Tibial nerve (tissue), 4 donors: Measurements from ENCODE around the gene GPAM. TPM values are rescaled to one million over a fixed set of nuclear protein-coding genes. Genes with fewer than 3 reads are reported as not detected.

Experiments used
- DNase-seq, 2 donors: peaks; one replicate each; pipeline ENCODE4 v3.0.0-alpha.2; 2019; ENCODE audit warnings: low spot score in 2 of 2
- H3K27ac ChIP-seq, 4 donors: fragments of 200-600 bp; sonication (generic) in 3 of 4; one replicate each; pipeline ENCODE4 v1.5.1; 2017 to 2019; ENCODE audit warnings: mild to moderate bottlenecking in 1 of 4
- H3K27me3 ChIP-seq, 2 donors: fragments of 200-600 bp; sonication (generic) in 1 of 2; one replicate each; pipeline versions ENCODE4 v1.5.1 to v1.6.0; 2017 to 2019
- H3K36me3 ChIP-seq, 3 donors: fragments of 200-600 bp; sonication (generic); one replicate each; pipeline ENCODE4 v1.5.1; 2018 to 2019
- H3K4me1 ChIP-seq, 4 donors: fragments of 200-600 bp; sonication (generic) in 3 of 4; one replicate each; pipeline ENCODE4 v1.5.1; 2017 to 2019
- H3K4me3 ChIP-seq, 4 donors: fragments of 200-600 bp; sonication (generic) in 3 of 4; one replicate each; pipeline ENCODE4 v1.5.1; 2017 to 2019; ENCODE audit warnings: mild to moderate bottlenecking in 1 of 4, moderate library complexity in 1 of 4
- H3K9me3 ChIP-seq, 4 donors: fragments of 200-600 bp; sonication (generic) in 3 of 4; one replicate each; pipeline ENCODE4 v1.5.1; 2017 to 2019
- EP300 ChIP-seq, 2 donors: sonication (generic); formaldehyde crosslinking; IDR thresholded peaks; one replicate each; pipeline ENCODE4 v1.6.1; 2017; ENCODE audit warnings: antibody characterized with exemption in 2 of 2, mild to moderate bottlenecking in 1 of 2
- POLR2A ChIP-seq, 2 donors: fragments of 450-650 bp; IDR thresholded peaks; one replicate each; pipeline ENCODE4 v1.6.1; 2017; ENCODE audit warnings: antibody characterized with exemption in 2 of 2, mild to moderate bottlenecking in 2 of 2, moderate library complexity in 2 of 2
- WGBS, 2 donors: methylation state at CpG; one replicate each; pipeline ENCODE4 v1.1.5; 2018; 5-methylcytosine and 5-hydroxymethylcytosine counted together
- total RNA-seq, 4 donors: library from RNA; depleted of rRNA; stranded (reverse); fragments of >200 nt; gene quantifications; one replicate each; pipeline ENCODE4 v1.1.0, GENCODE V29; 2016
- TF ChIP-seq, protein P1 (sequence below), 5 experiments: fragments of 200-600 bp in 3 of 5; fragments of 450-650 bp in 2 of 5; sonication (generic) in 3 of 5; IDR thresholded peaks; one replicate each; pipeline ENCODE4 v1.5.1; 2016 to 2019; ENCODE audit warnings: antibody characterized with exemption in 5 of 5, mild to moderate bottlenecking in 3 of 5, moderate library complexity in 2 of 5

The GPAM gene
- total RNA-seq, 4 donors from 2014 or later = 13.3 to 124 (median 45.9) TPM

DNA sequence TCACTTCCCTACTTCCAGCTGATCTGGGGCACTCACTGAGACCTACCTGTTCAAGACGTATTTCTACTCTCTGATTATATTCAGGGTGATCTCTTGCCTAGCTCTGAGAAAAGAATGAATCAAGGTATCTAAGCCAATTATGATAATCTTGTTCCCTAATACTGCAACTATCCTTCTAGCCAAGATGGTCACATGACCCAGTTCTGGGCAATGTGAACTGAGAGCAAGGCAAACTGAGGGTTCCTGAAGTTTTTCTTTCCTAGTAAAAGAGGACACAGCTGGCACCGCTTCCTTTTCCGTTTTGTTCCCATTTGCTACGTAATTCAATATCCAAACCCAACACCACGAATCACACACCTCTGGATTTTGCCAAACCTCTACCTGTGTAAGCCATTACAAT lies 5.9 kb upstream of the GPAM start:
- 83 to 86% methylated on average over 5 of the region's 5 CpGs for WGBS, 2 donors
- Histone ChIP-seq H3K27me3 (no peaks in the 10 kb centered on the region), H3K27ac (no peak overlapping the region), H3K4me3 (no peak overlapping the region), H3K36me3 (no peaks in the 10 kb centered on the region), H3K9me3 (no peaks in the 10 kb centered on the region), H3K4me1 (peaks cover 0 to 11% (median under 1%) of the 10 kb centered on the region in 4 donors)
- no peak for DNase-seq
- TF ChIP-seq, protein P1, sequence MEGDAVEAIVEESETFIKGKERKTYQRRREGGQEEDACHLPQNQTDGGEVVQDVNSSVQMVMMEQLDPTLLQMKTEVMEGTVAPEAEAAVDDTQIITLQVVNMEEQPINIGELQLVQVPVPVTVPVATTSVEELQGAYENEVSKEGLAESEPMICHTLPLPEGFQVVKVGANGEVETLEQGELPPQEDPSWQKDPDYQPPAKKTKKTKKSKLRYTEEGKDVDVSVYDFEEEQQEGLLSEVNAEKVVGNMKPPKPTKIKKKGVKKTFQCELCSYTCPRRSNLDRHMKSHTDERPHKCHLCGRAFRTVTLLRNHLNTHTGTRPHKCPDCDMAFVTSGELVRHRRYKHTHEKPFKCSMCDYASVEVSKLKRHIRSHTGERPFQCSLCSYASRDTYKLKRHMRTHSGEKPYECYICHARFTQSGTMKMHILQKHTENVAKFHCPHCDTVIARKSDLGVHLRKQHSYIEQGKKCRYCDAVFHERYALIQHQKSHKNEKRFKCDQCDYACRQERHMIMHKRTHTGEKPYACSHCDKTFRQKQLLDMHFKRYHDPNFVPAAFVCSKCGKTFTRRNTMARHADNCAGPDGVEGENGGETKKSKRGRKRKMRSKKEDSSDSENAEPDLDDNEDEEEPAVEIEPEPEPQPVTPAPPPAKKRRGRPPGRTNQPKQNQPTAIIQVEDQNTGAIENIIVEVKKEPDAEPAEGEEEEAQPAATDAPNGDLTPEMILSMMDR (IDR thresholded peaks at IDR 0.05) = no peak
- TF ChIP-seq EP300 (IDR thresholded peaks at IDR 0.05) (no peak), POLR2A (IDR thresholded peaks at IDR 0.05) (no peak)

DNA sequence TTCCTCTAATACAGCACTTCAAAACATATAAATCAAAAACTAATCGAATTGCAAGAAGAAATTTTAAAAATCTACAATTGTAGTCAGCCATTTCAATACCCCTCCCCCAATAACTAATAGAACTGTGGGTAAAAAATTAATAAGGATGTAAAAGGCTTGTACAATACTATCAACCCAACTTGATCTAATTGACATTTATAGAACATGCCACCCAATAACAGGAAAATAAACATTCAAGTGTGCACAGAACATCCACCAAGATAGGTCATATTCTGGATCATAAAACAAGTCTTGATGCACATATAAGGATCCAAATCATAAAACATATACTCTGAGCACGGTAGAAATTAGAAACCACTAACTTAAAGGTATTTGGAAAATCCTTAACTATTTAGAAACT lies 4.0 kb upstream of the GPAM start:
- peaks cover 0 to 25% (median 9%) of the 10 kb centered on the region in 4 donors for H3K4me1 ChIP-seq
- H3K27ac ChIP-seq = no peak overlapping the region
- H3K27me3 ChIP-seq = no peaks in the 10 kb centered on the region
- no peaks in the 10 kb centered on the region for H3K9me3 ChIP-seq
- TF ChIP-seq, protein P1 (IDR thresholded peaks at IDR 0.05) = no peak
- no peak for TF ChIP-seq EP300 (IDR thresholded peaks at IDR 0.05)
- no peak for TF ChIP-seq POLR2A (IDR thresholded peaks at IDR 0.05)
- no peaks in the 10 kb centered on the region for H3K36me3 ChIP-seq
- 64 to 66% methylated on average over 2 of the region's 2 CpGs for whole genome bisulfite sequencing, 2 donors
- DNase-seq = no peak
- no peak overlapping the region for H3K4me3 ChIP-seq

DNA sequence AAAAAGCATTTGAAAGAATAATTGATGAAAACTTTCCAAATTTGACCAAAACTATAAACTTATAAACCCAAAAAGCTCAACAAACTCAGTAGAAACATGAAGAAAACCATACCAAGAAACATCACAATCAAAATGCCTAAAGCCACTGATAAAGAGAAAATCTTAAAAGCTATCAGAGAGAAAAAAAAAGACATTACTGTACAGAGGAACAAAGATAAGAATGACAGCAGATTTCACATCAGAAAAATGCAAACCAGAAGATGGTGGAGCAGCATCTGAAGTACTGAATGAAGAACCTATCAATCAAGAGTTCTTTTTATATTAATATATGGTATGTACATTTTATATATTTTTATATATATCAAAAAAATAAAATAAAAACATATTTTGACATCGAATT lies 2.4 kb upstream of the GPAM start:
- Histone ChIP-seq H3K36me3 (peaks cover 0 to 2% (median 0%) of the 10 kb centered on the region in 3 donors), H3K9me3 (no peaks in the 10 kb centered on the region), H3K27ac (no peak overlapping the region), H3K4me1 (peaks cover 0 to 28% (median 11%) of the 10 kb centered on the region in 4 donors), H3K4me3 (no peak overlapping the region), H3K27me3 (no peaks in the 10 kb centered on the region)
- TF ChIP-seq, protein P1 (IDR thresholded peaks at IDR 0.05) = no peak
- TF ChIP-seq EP300 (IDR thresholded peaks at IDR 0.05) (no peak), POLR2A (IDR thresholded peaks at IDR 0.05) (no peak)
- WGBS, 2 donors = 97 to 100% methylated on average over 1 of the region's 1 CpG
- no peak for DNase-seq

DNA sequence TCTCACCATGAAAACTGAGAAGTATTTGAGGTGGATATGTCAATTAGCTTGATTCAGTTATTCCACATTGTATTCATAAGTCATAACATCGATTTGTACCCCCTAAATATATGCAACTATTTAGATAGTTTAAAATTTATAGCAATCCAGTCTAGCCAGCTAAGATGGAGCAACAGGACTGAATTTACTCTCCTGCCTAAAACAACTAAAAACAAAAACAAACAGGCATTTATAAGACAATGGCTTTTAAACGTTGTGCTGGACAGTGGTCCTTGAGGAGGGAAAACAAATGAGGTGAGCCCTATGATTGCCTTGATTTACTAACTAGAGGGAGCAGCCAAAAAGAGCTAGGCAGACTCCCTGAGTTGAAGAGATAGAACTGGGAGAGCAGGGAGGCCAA lies 814 bp upstream of the GPAM start:
- no peak for DNase-seq
- peaks cover 0 to 27% (median 11%) of the 10 kb centered on the region in 4 donors for H3K4me1 ChIP-seq
- peak overlapping the region in 2 of 4 donors; percentile 73 to 88 for H3K27ac ChIP-seq
- no peaks in the 10 kb centered on the region for H3K9me3 ChIP-seq
- no peaks in the 10 kb centered on the region for H3K27me3 ChIP-seq
- TF ChIP-seq, protein P1 (IDR thresholded peaks at IDR 0.05) = no peak
- TF ChIP-seq EP300 (IDR thresholded peaks at IDR 0.05) (no peak), POLR2A (IDR thresholded peaks at IDR 0.05) (no peak)
- peak overlapping the region in 2 of 4 donors; percentile 76 to 89 for H3K4me3 ChIP-seq
- H3K36me3 ChIP-seq = peaks cover 0 to 18% (median 0%) of the 10 kb centered on the region in 3 donors
- WGBS, 2 donors = 17 to 20% methylated on average over 2 of the region's 2 CpGs

DNA sequence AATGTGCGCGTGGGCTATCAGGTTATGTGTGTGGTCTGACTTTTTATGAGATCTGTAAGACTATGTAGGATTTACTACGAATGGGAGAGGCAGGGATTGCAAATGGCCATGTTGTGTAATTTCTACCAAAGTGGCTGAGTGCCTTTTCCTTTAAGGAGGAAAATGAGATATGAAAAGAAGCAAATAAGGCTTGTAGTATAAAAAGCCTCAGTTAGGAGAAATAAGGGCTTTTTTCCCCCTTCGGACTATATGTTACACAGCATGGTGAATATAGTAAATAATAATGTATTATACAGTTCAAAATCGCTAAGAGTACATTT lies 447 bp upstream of the GPAM start:
- DNase-seq = no peak
- TF ChIP-seq EP300 (IDR thresholded peaks at IDR 0.05) = no peak
- TF ChIP-seq, protein P1 (IDR thresholded peaks at IDR 0.05) = no peak
- TF ChIP-seq POLR2A (IDR thresholded peaks at IDR 0.05) = no peak
- Histone ChIP-seq H3K27me3 (no peaks in the 10 kb centered on the region), H3K36me3 (peaks cover 0 to 22% (median 0%) of the 10 kb centered on the region in 3 donors), H3K9me3 (no peaks in the 10 kb centered on the region), H3K4me1 (peaks cover 0 to 27% (median 11%) of the 10 kb centered on the region in 4 donors), H3K27ac (peak overlapping the region; percentile 49 to 88 (median 76)), H3K4me3 (peak overlapping the region; percentile 63 to 89 (median 74))
- WGBS, 2 donors = 6 to 8% methylated on average over 5 of the region's 5 CpGs
